Astrocyte of the cerebellum (primary cell): ENCODE measurements around the gene MYOF.
A peak's percentile ranks its signal among the peaks of the same experiment; 100 is the strongest.

Experiments used
- DNase-seq: peaks from one replicate; pipeline ENCODE4 v3.0.0-alpha.2; 2011; ENCODE audit warnings: low read depth
- H3K4me3 ChIP-seq: 2 replicates; pipeline ENCODE4 v1.5.1; 2011; ENCODE audit warnings: mild to moderate bottlenecking, low read depth, low read length, moderate library complexity
- in situ Hi-C: cut with HindIII; loops from 2 replicates; pipeline ENCODE4 v1.10.0; 2017; ENCODE audit warnings: low sequenced_read_pairs
- TF ChIP-seq, protein P1 (sequence below): IDR thresholded peaks from 2 replicates; pipeline ENCODE4 v1.5.1; 2012; ENCODE audit warnings: low read length, low read depth, moderate library complexity, mild to moderate bottlenecking; ENCODE audit errors: missing control alignments

MYOF gene, protein sequence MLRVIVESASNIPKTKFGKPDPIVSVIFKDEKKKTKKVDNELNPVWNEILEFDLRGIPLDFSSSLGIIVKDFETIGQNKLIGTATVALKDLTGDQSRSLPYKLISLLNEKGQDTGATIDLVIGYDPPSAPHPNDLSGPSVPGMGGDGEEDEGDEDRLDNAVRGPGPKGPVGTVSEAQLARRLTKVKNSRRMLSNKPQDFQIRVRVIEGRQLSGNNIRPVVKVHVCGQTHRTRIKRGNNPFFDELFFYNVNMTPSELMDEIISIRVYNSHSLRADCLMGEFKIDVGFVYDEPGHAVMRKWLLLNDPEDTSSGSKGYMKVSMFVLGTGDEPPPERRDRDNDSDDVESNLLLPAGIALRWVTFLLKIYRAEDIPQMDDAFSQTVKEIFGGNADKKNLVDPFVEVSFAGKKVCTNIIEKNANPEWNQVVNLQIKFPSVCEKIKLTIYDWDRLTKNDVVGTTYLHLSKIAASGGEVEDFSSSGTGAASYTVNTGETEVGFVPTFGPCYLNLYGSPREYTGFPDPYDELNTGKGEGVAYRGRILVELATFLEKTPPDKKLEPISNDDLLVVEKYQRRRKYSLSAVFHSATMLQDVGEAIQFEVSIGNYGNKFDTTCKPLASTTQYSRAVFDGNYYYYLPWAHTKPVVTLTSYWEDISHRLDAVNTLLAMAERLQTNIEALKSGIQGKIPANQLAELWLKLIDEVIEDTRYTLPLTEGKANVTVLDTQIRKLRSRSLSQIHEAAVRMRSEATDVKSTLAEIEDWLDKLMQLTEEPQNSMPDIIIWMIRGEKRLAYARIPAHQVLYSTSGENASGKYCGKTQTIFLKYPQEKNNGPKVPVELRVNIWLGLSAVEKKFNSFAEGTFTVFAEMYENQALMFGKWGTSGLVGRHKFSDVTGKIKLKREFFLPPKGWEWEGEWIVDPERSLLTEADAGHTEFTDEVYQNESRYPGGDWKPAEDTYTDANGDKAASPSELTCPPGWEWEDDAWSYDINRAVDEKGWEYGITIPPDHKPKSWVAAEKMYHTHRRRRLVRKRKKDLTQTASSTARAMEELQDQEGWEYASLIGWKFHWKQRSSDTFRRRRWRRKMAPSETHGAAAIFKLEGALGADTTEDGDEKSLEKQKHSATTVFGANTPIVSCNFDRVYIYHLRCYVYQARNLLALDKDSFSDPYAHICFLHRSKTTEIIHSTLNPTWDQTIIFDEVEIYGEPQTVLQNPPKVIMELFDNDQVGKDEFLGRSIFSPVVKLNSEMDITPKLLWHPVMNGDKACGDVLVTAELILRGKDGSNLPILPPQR (N-terminal part only)

DNA sequence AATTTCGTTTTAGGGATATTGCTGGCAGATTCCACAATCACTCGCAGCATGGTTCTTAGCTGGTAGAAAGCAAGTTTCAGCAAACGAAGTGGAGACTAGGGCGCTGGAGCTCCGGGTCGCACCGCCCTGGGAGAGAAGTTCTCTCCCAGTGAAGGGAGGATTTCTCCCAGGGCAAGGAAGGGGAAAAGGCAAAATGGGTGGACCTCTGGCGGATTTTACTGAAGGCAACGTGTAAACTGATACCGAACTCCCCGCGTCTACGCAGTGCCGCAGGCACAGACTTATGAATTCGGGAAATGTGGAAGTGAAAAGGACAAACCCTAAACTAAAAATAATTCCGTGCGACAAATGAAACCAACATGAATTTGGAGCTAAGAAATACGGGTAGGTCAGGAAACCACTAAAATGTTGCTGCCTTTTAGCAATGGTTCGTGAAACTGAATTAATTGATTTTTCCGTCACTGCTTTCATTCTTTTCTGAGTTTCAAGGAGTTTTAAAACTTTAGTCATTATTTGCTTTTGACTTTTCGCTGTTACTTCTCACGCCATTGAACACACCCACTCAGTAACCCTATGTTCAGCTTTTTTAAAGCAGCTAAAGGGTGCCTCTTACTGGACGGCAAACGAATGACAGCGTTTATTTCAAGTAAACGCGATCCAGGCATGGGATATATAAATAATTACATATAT is at the start of gene MYOF:
TSS of gene MYOF (minus strand) at position 190 of the 690 bp plus-strand sequence. CDS start at position 50, 140 bp downstream.
- DNase-seq, result peak; percentile 77
- TF ChIP-seq, protein P1, sequence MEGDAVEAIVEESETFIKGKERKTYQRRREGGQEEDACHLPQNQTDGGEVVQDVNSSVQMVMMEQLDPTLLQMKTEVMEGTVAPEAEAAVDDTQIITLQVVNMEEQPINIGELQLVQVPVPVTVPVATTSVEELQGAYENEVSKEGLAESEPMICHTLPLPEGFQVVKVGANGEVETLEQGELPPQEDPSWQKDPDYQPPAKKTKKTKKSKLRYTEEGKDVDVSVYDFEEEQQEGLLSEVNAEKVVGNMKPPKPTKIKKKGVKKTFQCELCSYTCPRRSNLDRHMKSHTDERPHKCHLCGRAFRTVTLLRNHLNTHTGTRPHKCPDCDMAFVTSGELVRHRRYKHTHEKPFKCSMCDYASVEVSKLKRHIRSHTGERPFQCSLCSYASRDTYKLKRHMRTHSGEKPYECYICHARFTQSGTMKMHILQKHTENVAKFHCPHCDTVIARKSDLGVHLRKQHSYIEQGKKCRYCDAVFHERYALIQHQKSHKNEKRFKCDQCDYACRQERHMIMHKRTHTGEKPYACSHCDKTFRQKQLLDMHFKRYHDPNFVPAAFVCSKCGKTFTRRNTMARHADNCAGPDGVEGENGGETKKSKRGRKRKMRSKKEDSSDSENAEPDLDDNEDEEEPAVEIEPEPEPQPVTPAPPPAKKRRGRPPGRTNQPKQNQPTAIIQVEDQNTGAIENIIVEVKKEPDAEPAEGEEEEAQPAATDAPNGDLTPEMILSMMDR, result peak; percentile 59
- in situ Hi-C loops, result no loop called here
- H3K4me3 ChIP-seq, result peak within 1 kb of the TSS; percentile 91

DNA sequence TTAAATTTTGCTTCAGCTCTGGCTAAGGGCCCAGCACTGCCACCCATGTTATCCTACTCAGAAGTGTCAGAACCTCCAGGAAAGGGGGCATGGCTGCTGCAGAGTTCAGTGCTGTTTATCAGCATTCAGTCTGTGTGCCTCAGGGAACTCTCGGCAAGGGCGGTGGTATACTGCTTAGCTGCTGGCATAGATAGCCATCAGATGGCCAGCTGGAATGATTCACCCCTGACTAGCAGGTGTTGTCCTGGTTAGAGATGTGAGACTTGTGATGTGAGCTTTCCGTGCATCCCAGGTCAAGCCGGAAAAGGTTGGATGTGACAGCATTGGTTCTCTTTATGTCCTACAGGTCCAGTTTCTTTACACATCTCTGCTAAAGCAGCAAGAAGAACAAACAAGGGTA is 36.4 kb upstream of the MYOF start:
- TF ChIP-seq, protein P1, result no peak
- H3K4me3 ChIP-seq, result no peak overlapping the region
- no peak for DNase-seq
- in situ Hi-C loops, result loop anchor here (25.0 kb wide), 2 partner anchors 406 to 631 kb away; no protein-coding TSS in a partner anchor

DNA sequence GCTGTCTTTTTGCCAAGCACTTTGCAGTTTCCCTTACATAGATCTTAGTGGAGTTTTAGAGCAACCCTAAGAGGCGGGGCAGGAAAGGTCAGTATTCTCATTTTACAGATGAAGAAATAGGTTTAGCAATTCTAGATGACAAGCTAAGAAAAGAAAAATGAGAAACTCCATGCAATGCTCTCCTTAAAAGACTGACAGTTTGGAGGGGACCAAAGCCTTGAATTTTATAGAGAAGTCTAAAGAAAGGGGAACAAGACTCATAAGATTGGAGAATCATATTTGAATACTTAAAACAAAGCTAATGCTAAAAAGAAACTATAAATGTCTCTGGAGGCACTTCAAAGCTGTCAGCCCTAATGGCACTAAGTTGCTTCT is 33.9 kb upstream of the MYOF start:
- H3K4me3 ChIP-seq, result no peak overlapping the region
- in situ Hi-C loops, result loop anchor here (25.0 kb wide), 2 partner anchors 404 to 629 kb away; no protein-coding TSS in a partner anchor
- TF ChIP-seq, protein P1, result no peak
- no peak for DNase-seq

DNA sequence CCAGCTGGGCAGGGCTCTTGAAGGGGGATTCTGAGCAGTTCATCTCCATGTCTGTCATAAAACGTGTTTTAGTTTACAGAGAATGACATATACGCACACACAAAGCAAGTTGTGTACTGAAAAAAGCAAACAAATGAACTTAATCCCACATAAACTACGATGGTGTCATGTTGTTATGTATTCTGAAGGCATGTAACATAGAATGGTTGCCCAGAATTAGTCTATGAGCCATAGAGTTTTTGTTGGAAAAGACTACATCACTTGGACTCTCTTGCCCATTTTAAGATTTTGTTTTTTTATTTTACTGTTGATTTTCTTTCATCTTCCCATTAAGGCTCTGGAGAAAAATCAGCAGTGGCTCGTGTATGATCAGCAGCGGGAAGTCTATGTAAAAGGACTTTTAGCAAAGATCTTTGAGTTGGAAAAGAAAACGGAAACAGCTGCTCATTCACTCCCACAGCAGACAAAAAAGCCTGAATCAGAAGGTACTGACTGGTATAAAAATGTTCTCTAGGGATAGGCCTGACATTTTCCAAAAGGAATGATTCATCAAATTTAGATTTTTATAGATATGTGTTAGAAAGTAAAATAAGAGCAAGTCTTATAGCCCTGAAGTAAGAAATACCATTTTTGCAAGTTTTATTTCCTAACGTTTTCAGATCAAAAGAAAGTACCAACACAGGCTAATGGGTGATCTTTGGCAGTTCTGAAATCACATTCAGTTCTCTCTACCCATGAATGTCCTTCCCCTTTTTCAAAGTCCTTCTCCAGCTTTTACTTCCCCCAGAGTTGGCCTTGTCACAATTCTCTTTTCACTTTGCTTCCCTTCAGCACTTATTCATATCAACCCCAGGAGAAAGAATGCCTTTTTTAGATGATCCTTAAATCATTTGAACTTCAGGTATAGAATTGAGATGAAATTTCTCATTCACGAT is 33.2 kb upstream of the MYOF start:
- DNase-seq, result no peak
- TF ChIP-seq, protein P1, result no peak
- H3K4me3 ChIP-seq, result no peak overlapping the region
- in situ Hi-C loops, result loop anchor here (25.0 kb wide), 2 partner anchors 403 to 628 kb away; no protein-coding TSS in a partner anchor

DNA sequence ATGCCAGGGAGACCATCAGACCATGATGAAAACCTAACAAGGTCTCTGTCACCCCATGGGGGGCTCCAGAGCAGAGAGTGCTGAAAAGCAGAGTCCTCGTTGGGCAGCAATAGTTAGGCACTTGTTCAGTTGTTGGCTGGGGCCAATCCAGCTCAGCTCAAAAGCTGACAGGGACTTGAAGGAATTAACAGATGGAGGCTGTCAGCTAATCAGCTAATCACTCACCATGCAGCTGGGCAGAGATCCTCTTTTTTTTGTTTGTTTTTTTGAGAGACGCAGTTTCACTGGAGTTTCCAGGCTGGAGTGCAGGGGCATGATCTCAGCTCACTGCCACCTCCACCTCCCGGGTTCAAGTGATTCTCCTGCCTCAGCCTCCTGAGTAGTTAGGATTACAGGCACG is 32.4 kb upstream of the MYOF start:
- no peak for DNase-seq
- TF ChIP-seq, protein P1, result no peak
- in situ Hi-C loops, result loop anchor here (25.0 kb wide), 2 partner anchors 402 to 627 kb away; no protein-coding TSS in a partner anchor
- no peak overlapping the region for H3K4me3 ChIP-seq
